T-helper 9 cell (primary cell): ENCODE measurements around the gene METAP1.
"Not testable (repeated sequence)": the region's sequence is repeated elsewhere in the genome, so short reads cannot be mapped to it uniquely, and the experiment has no call there.

Source experiments
- DNase-seq: peaks from one replicate; pipeline ENCODE4 v3.0.0-alpha.2; 2020

The METAP1 gene

GRCh38 chr4:99102634-99103033, 107.1 kb downstream of the METAP1 start:
- no peak for DNase-seq

- no peak for DNase-seq
Measured at GRCh38 chr4:99103166-99103565, 107.6 kb downstream of the METAP1 start.

GRCh38 chr4:99104153-99104552, 108.6 kb downstream of the METAP1 start:
- DNase-seq, result no peak

GRCh38 chr4:99109286-99109685, 113.8 kb downstream of the METAP1 start:
- DNase-seq, result not testable (repeated sequence)
